Renal pelvis (tissue), 4 donors: ENCODE results near the gene IGF2BP1. TPM values are rescaled to one million over a fixed set of nuclear protein-coding genes. Genes with fewer than 3 reads are reported as not detected.
"Not testable (repeated sequence)": the region's sequence is repeated elsewhere in the genome, so short reads cannot be mapped to it uniquely, and the experiment has no call there.

Experiments
- DNase-seq: peaks from one replicate; pipeline ENCODE4 v3.0.0-alpha.2; 2013
- polyA plus RNA-seq, 3 donors: library from polyadenylated mRNA; unstranded; fragments of 120-200 nt; gene quantifications; one replicate each; pipeline ENCODE4 v1.2.1, GENCODE V29; 2013; ENCODE audit not compliant: insufficient read length in 3 of 3

IGF2BP1 gene
- polyA plus RNA-seq, 3 donors, result 25.4 to 31.8 (median 27.0) TPM

DNA sequence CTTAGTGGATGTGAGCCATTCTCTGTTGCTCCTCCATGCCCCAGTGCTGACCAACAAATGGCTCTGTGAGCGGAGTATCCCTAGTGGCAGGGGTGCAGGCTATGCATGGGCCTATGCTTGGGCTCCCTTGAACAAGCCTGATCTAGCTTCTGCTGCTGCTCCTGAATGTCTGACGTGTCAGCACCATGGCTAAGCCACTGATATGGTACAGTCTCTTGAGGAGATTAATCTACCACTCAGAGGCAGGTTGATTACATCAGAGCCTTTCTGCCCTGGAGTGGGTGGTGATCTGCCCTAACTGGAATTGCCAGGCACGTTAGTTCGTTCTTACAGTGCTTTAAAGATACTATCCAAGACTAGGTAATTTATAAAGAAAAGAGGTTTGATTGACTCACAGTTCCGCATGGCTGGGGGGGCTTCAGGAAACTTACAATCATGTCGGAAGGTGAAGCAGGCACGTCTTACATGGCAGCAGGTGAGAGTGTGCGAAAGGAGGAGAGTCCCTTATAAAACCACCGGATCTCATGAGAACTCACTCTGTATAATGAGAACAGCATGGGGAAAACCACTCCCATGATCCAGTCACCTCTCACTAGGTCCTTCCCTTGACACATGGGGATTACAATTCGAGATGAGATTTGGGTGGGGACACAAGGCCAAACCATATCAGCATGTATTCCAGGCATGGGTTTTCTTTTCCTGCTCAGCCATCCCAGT, 93.9 kb downstream of the IGF2BP1 start:
- DNase-seq, result no peak

DNA sequence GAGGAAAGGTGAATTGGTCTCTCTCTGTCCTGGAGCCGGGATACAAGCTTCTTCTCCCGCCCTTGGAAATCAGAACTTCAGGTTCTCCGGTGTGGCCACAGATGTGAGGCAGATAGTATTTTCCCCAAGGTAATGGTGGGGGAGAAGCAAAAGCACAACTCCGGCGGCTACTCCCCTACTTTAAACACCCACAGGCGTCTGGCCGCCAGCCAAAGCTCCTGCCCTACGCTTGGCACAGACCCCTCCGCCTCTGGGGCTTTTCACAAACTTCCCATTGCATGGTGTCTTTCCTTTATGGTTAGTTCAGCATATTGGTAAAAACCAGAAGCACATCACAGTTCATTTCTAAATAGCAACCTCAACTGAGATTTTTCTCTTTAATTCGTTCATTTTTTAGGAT, 95.9 kb downstream of the IGF2BP1 start:
- no peak for DNase-seq

DNA sequence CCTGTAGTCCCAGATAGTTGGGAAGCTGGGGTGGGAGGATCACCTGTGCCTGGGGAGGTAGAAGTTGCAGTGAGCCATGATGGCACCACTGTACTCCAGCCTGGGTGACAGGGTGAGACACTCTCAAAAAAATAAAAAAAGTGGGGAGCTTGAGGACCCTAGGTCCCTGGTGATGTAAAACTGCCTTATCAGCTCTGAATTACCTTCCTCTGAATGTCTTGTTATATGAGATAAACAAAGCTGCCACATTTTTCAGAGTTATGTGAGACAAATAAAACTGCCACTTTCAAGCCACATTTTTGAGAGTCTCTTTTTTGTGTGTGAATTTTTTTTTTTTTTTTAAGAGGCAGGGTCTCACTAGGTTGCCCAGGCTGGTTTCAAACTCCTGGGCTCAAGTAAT, 103.4 kb downstream of the IGF2BP1 start:
- DNase-seq, result no peak

DNA sequence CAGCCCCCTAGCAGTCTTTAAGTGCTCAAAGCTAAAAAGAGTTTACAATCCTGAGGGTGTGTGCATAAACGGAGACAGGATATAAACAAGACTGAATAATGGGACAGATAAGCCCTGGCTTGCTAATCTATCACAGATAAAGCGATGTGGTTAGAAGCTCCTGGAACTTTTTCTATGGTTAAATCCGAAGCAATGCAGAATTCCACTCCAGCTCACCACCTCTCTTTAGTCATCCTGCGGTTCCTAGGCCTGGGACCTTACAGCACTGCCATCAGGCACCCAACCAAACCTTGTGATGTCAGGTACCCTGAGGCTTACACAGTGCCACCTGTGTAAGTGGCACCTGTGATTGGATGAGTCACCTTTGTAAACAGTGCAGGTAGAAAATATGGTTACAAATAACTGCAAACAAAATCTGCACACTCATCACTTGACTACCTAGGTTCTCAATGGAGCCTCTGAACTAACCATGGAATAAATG, 103.9 kb downstream of the IGF2BP1 start:
- DNase-seq, result no peak

DNA sequence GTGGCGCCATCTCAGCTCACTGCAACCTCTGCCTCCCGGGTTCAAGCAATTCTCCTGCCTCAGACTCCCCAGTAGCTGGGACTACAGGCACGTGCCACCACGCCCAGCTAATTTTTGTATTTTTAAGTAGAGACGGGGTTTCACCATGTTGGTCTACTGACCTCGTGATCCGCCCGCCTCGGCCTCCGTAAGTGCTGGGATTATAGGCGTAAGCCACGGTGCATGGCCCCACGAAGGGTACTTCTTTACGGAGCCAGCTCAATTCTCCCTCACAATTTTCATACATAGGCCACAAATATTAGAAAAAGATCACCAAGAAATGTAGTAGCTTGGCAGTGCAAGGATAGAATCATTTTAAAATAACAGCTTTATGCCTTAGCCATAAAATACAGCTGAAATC, 106.2 kb downstream of the IGF2BP1 start:
- DNase-seq, result not testable (repeated sequence)

DNA sequence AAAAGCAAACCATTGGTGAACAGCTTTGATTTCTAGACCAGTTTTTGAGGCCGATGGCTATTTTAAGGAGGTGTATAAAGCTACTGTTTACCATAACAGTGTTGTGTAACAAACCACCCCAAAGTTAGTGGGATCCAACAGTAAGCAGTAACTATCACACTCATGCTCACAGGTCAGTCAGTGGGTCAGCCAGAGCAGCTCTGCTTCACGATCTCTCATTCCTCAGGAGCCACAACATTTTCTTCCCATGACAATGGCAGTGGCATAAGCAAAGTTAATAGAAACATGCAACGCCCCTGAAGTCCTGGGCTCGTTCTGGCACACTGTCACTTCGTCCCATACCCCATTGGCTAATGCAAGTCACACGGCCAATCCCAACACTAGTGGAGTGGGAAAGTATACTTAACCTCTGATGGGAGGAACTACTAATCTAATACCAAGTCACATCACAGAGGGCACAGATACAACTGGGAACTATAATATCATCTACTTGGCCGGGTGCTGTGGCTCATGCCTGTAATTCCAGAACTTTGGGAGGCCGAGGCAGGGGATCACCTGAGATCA, 107.4 kb downstream of the IGF2BP1 start:
- no peak for DNase-seq

Other genes with a start within 250 kb of the IGF2BP1 start
- under 1 TPM; 0.34 to 0.52 (median 0.40) TPM for gene TTLL6, start 180.2 kb upstream of the IGF2BP1 start, polyA plus RNA-seq
- gene CALCOCO2, start 166.3 kb upstream of the IGF2BP1 start, polyA plus RNA-seq, result 10 to 100 TPM; 68.9 to 93.9 (median 76.6) TPM
- 100 to 1,000 TPM; 149 to 158 (median 155) TPM for gene ATP5MC1, start 104.6 kb upstream of the IGF2BP1 start, polyA plus RNA-seq
- 100 to 1,000 TPM in 2 of 3 donors, 10 to 100 TPM in 1; 91.8 to 112 (median 105) TPM for gene UBE2Z, start 89.0 kb upstream of the IGF2BP1 start, polyA plus RNA-seq
- gene SNF8, start 52.5 kb upstream of the IGF2BP1 start, polyA plus RNA-seq, result 100 to 1,000 TPM; 107 to 111 (median 108) TPM
- not detected for gene GIP, start 28.8 kb upstream of the IGF2BP1 start, polyA plus RNA-seq
- gene B4GALNT2, start 135.4 kb downstream of the IGF2BP1 start, polyA plus RNA-seq, result 1 to 10 TPM in 2 of 3 donors, under 1 TPM in 1; 0.46 to 3.3 (median 1.2) TPM
- gene GNGT2, start 213.2 kb downstream of the IGF2BP1 start, polyA plus RNA-seq, result 1 to 10 TPM; 1.2 to 2.2 (median 1.7) TPM
- gene ABI3, start 213.3 kb downstream of the IGF2BP1 start, polyA plus RNA-seq, result 1 to 10 TPM; 4.2 to 6.1 (median 5.5) TPM
- gene PHOSPHO1, start 233.4 kb downstream of the IGF2BP1 start, polyA plus RNA-seq, result 1 to 10 TPM; 1.4 to 2.4 (median 1.8) TPM